Kidney tubule cell (primary cell): ENCODE measurements around the gene DMC1.
"Not testable (repeated sequence)": the region's sequence is repeated elsewhere in the genome, so short reads cannot be mapped to it uniquely, and the experiment has no call there.

ENCODE experiments used
- DNase-seq: peaks from one replicate; pipeline ENCODE4 v3.0.0-alpha.2; 2018; ENCODE audit warnings: low spot score

DMC1 gene, protein sequence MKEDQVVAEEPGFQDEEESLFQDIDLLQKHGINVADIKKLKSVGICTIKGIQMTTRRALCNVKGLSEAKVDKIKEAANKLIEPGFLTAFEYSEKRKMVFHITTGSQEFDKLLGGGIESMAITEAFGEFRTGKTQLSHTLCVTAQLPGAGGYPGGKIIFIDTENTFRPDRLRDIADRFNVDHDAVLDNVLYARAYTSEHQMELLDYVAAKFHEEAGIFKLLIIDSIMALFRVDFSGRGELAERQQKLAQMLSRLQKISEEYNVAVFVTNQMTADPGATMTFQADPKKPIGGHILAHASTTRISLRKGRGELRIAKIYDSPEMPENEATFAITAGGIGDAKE

DNA sequence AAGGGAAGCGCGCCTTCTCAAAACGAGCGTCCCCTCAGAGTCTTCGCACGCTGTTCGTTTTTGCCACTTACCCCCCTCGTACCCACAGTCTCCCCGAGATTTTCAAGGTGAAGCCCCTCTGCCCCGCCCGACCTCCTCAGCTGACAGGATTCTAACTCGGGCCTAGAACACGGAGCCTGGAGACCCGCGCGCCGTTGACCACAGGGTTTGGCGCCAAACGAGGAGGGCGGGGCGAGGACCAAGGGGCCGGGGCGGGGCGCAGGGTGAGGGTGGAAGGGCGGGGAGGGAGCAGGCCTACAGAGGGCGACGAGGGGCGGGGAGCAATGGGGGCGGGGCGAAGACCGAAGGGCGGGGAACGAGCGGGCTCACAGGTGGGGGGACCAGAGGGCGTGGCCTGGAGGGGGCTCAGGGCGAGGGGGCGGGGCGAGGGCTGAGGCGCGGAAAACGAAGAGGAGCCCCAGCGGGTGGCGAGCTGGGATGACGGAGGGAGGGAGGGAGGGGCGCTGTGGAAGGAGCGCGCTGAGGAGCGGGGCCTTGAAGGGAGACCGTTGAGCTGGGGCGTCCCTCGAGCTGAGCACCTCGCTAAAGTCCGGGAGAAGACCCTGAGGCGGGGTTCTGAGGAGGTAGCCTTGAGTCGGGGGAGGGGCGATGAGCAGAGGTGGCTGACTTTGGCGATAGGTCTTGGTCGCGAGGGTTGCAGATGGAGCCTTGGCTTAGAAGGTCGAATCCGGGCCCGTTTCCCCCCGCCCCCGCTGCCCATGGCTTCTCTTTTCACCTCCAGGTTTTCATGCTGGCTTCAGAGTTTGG lies at the start of gene DMC1:
DMC1 (minus strand) TSS at position 212 of the 807 bp plus-strand sequence. CDS start 1,927 bp downstream, outside the sequence.
- DNase-seq, result peak; percentile 83

DNA sequence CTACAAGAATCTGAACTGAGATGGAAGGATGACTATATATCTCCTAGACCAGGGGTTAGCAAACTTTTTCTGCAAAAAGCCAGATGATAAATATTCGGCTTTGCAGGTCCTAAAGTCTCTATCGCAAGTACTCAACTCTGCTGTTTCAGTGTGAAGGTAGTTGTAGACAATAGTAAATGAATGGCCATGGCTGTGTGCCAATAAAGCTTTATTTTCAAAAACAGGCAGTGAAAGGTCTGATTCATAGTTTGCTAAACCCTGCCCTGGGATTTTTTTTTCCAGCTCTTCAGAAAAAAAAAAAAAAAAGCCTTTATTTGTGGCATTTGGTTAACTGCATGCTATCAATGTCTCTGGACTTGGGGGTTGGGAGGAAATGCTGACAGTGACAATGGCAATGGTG lies 48.7 kb upstream of the DMC1 start:
- no peak for DNase-seq

DNA sequence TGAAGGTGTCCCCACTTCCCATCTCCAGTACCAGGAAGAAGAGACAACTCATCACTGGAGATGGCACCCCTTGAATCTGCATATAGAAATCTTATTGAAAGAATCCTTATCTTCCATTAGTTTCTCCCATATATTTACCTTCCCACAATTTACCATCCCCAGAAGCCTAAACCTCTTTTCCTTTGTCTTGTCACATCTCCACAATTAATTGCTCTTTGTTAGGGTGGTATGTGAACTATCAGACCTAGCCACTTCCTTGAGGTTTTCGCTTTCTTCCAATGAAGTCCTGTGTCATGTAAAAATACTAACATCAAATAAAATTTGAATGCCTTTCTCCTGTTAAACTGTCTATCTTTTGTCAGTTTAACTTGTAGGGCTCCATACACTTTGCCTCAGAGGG lies 48.3 kb upstream of the DMC1 start:
- no peak for DNase-seq

DNA sequence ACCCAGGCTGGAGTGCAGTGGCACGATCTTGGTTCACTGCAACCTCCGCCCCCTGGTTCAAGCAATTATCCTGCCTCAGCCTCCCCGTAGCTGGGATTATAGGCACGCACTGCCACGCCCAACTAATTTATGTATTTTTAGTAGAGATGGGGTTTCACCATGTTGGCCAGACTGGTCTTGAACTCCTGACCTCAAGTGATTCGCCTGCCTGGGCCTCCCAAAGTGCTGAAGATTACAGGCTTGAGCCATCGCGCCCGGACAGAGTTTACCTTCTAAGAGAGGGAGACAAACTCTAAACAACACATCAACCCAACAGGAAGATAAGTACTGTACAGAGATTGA lies 45.1 kb upstream of the DMC1 start:
- DNase-seq, result not testable (repeated sequence)

DNA sequence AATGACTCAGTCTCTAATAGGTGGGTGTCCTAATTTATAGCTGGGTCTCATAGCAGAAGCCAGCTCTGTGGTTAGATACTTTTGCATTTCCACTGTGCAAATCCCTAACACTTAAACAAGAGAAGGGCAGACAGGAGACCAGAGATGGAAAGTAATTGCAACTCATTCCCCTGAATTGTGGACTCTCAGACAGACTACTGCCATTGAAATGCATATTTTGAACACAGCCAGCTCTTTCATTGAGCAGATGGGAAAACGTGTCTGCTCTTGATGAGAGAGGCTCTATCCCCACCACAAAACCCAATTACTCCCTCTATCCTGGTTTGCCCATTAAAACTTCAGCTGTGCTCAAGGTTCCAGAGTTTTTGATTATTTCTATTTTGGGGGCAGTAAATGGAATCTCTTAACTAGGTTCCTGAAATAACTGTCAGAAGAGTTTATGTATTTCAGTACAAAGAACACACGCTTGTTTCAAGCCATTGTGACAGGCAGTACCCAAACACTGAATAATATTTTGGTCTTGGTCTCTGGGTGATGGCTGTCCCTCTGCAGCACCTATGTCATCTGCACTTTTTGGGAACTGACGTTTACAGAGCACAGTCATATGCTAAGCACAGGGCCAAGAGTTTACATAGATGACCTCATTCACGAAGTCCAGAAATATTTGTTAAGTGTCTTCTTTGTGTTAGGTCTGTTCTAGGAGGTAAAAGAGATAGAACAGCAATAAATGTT lies 44.5 kb upstream of the DMC1 start:
- no peak for DNase-seq

DNA sequence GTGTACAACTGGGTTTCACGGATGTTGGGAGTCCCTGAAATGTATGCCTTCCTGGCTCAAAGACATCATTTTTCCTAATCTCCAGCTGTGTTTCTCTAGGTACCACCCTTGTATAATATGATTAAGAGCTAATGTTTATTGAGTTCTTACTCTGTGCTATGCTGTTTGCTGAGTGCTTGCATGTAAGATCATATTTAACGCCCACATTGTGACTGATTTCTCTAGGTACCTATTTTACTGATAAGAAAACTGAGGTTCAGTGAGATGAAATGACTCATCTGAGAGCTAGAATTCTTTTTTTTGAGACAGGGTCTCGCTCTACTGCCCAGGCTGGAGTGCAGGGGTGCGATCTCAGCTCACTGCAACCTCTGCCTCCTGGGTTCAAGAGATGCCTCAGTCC lies 43.6 kb upstream of the DMC1 start:
- no peak for DNase-seq

DNA sequence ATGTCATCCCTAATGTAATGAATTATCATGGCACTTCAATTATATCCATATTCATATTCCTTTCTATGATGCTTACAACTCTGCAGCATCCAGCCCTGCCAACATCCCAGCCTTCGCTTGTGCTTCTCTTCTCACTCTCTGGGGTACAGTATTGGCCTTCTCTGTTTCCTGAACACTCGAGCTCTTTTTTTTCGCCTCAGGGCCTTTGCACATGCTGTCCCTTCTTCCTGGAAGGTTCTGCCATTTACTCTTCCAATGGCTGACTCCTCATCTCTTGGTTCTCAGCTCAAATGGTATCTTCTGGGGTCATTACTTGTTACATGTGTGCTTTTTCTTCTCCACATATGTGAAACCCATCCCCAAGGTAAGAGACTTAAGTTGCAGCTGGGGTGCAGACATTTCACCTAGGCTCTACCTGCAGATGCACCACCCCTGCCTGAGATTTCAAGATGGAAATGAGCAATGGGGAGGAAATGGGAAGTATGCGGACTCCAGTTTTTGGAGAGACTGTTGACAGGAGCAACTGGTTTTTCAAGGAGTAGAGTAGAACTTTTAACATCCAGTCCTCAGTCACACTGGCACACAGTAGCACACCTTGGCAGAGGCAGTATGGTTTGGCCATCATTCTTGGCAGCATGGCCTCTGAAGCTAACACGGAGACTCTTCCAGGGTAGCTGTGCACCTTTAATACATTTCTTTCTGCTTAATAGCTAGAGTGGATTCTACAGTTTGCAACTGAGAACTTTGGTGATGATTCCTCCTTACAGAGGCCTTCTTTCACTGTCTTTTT lies 42.4 kb upstream of the DMC1 start:
- DNase-seq, result no peak

DNA sequence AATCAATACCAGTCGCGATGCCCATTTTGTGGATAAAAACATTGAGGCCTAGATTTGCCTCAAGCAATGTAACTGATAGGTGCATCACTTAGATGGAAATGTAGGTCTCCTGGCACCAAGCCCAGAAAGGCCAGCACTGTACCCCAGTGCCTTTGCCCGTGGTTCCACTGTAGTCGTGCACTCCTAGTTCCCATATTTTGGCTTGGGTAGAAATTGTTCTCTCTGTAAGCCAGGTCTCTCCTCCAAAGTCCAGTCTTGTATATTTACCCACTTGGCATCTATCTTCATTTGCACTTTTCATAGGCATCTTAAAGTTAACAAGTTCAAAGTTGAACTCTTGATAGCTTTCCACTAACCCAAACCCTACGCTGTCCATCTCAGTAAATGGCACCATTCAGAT lies 41.6 kb upstream of the DMC1 start:
- no peak for DNase-seq

DNA sequence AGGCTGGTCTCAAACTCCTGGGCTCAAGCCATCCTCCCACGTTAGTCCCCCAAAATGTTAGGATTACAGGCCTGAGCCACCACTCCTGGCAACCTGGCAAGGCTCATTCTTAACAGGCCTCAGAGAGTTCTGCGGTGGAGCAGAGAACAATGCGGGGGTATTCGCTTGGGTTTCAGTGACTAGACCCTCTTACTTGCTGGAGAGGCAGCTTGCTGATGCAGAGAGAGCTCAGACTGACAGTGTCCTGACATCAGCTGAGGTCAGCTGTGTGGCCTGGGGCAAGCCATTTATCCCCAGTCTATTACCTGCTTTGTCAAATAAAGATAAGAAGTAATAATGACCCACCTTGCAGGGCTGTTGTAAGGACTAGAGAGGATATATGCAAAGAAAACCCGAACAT lies 40.3 kb upstream of the DMC1 start:
- DNase-seq, result no peak

DNA sequence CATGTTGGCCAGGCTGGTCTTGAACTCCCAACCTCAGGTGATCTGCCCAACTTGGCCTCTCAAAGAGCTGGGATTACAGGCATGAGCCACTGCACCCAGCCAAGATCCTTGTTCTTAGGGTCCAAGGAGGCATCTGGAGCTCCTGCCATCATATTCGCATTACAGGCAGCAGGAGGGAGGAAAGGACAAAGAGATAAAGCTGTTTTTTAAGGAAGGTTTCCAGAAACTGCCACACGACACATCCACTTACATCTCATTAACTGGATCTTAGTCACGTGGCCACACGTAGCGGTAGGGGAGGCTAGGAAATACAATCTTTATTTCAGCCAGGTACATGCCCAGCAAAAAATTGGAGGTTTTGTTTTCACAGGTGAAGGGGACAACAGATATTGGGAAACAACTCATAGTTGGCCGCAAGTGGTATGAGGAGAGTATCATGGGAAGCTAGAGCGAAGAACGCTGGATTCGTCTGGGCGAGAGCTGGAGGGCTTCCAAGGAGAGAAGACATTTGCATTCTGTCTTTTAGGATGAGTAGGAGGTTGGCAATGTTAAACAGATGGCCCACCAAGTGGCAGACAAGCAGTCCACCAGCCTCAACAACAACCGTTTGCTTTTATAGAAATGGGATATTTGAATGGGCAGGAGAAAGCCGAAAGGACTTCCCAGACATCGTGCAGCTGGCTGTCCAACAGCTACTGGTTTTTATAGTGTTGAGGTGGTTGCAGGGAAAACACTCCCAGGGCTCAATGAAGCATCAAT lies 39.2 kb upstream of the DMC1 start:
- DNase-seq, result no peak

DNA sequence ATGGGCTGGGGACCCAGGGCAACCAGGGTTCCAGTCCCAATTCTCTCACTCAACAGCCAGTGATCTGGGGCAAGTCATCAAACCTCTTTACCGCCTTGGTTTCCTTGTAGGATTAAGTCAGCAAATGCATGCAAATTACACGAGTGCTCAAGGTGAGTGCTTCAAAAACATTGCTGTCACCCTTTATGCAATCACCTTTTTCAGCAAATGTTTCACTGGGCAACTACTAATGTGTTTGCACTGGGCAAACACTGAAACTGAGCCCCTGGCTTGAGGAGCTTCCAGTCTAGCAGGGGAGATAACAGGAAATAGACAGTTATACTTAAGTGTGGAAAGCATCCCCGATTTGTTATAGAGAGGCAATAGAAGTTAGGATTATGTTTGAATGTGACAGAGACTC lies 37.7 kb upstream of the DMC1 start:
- no peak for DNase-seq

DNA sequence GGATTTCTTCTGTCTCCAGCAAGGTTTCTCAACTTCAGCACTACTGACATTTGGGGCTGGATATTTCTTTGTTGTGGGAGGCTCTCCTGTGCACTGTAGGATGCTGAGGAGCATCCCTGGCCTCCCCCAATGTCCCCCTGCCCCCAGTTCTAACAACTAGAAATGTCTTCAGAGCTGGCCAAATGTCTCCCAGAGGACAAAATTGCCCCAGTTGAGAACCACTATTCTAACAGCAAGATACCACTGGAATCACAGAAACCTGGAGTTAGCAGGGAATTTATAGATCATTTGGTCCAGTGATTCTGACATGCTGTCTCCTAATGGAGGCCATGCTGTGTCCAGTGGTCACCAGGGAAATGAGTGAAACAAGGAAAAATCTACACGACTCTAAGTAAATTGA lies 32.2 kb upstream of the DMC1 start:
- DNase-seq, result no peak

DNA sequence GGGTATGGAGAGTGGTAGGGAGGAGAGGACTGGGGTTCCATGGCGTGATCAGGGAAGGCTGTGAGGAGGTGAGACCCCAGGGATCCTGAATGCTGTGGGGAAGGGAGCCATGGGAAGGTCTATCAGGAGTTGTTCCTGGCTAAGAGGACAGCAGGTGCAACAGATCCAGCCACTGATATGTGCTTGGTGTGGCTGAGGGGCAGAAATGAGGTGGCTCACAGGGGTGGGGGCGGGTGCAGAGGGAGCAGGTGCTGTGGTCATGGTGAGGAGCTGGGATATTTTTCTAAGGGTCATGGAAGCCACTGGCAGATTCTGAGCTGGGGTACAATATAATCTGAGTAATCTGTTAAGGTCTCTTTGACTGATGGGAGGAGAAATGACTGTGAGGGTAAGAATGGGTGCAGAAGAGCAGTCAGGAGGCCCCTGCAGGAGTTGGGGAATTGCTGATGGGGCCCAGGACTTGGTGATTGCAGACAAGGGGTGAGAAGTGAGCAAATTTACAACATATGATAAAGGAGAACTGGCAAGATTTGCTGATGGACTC lies 31.3 kb upstream of the DMC1 start:
- no peak for DNase-seq

DNA sequence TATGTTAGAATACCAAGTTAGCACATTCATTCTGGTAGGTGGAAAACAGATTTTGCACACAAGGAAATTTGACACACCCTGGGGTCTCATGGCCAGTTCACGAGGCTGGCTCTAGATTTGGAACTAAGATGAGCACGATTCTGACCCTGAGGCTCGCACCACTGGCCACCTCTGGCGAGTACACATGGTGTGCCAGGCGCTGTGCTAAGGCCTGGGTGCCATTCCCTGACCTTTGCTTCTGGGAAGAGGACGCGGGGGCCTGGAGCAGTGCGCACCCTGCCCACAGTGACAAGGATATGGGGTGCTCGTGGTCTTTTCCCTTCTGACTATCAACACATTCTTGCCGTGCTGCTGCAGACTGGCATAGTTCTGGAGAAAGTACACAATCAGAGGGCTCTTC lies 29.5 kb upstream of the DMC1 start:
- no peak for DNase-seq

DNA sequence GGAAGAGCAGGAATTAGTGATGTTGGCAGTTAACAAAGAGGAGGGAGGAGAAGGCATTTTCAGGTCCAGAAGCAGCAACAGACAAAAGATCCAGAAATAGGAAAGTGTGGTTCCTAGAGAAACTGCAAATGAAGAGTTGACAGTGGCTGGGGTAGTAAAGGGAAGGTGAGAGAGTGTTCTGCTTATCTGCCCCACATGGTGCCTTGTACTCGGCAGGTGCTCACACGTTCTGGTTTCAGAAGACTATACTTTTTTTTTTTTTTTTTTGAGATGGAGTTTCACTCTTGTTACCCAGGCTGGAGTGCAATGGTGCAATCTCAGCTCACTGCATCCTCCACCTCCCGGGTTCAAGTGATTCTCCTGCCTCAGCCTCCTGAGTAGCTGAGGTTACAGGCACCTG lies 12.9 kb upstream of the DMC1 start:
- DNase-seq, result not testable (repeated sequence)

DNA sequence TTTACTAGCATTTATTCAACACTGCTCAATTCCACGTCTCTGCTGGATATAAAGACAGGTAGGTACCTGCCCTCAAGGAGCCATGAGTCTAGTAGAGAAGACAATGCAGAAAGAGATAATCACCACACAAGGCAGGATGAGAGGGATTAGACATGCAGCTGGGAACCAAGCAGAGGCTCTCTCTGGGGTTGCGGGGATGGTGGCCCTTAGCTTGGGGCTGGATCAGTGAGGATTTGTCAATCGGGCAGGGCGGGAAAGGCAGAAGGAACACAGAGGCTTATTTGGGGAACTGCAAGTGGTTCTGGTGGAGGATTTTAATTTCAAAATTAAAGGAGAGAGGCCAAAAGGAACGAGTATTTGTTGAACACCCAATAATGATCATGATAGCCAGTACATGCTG lies 8.5 kb upstream of the DMC1 start:
- no peak for DNase-seq

DNA sequence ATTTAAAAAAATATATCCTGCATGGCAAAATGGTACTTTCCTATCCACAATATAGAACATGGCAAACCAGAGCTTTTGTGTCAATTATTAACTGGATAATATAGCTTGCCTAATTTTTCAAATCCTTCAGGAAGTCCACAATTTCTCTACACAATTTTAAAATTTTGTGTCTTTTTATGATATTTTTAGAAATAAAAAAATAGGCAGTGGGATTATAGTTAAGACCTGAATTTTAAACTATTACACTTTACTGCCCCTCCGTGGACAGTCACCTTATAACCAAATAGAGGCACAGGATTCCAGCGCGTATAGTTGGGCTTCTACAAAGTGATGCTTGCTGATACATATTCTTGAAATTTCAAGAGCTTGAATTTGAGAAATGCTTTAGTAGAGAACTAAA lies 2.1 kb upstream of the DMC1 start:
- peak; percentile 60 for DNase-seq

DNA sequence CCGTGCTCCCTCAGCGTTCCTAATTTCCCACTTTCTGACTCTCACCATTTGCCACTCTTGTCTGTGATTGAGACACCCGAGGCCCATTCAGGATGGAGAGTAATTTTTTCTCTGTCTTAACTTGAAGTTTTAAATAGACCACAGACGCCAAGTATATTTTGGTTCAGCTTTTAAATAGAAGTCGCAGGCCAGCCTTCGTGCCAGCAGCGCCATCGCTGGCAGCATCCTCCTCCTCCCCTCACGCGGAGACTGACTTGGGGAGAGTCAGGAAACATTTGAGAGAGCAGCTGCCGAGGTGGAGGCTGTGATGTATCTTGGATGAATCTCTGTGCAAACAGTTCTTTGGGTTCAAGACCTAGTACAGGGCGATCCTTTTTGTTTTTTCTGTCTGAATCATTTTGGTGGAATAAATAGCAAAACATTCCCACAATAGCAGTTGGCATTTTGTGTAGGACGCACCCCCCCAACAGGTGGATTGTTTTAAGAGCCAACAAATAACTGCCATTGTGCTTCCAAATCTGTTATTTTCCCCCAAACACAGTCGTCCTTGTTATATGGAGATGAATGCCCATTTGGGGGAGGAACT lies 889 bp upstream of the DMC1 start:
- DNase-seq, result peak; percentile 43

DNA sequence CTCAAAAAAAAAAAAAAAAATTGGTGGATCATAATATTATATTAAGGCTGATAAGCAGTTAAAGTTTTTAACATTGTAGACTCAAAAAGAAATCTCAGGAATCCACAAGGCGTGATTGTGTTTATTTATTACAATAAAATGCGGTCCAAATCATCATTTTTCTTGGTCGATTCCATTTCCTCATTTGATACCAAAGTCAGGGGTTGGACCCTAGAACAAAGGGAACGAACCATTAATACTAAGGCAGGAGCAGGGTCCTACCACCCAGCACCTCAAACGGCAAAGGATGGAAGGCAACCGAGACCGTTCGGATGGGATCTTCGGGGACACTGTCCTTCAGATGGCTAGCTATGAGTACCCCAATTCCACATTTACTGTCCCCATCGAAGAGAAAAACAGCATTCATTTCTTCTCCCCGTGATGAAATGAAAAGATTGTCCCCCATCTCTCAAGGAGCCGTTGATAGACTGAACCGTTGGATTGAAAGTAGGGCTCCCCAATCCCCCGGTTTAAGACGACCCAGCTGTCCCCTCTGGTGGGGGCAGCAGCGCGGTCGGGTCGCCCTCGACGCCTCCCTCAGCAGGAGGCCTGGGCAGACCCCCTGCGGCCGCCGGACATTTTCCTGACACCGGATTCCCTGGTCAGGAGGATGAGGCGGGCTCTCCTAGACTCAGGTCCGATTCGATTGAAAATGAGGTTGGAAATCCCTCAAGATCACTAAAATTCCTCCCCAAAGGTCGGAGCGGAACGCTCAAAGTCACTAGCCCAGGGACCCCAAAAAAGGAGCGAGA lies 607 bp downstream of the DMC1 start:
- DNase-seq, result no peak
